Right hindlimb (tissue), 1 donor: ENCODE results near the gene FGF7.
"Not testable (repeated sequence)": the region's sequence is repeated elsewhere in the genome, so short reads cannot be mapped to it uniquely, and the experiment has no call there.

Experiments
- DNase-seq: peaks from one replicate; pipeline ENCODE4 v3.0.0-alpha.2; 2018

Gene FGF7

GRCh38 chr15:49423021-49423420, at the start of gene FGF7:
Gene FGF7, plus strand, starts transcription at chr15:49423242. Its CDS starts 1,056 bp downstream, at chr15:49424298.
- DNase-seq = peak; percentile 48

GRCh38 chr15:49379996-49380395, 43.0 kb upstream of the FGF7 start:
- DNase-seq = no peak

- DNase-seq = no peak
Observed at GRCh38 chr15:49380912-49381311, 42.1 kb upstream of the FGF7 start.

- no peak for DNase-seq
Observed at GRCh38 chr15:49382394-49382793, 40.6 kb upstream of the FGF7 start.

- DNase-seq = no peak
Observed at GRCh38 chr15:49383266-49383665, 39.8 kb upstream of the FGF7 start.

GRCh38 chr15:49387471-49387870, 35.6 kb upstream of the FGF7 start:
- no peak for DNase-seq

- DNase-seq = not testable (repeated sequence)
Observed at GRCh38 chr15:49402515-49403296, 20.3 kb upstream of the FGF7 start.

GRCh38 chr15:49406352-49407118, 16.5 kb upstream of the FGF7 start:
- no peak for DNase-seq

- no peak for DNase-seq
Observed at GRCh38 chr15:49410641-49411040, 12.4 kb upstream of the FGF7 start.

GRCh38 chr15:49412797-49413196, 10.2 kb upstream of the FGF7 start:
- peak; percentile 28 for DNase-seq

- no peak for DNase-seq
Observed at GRCh38 chr15:49415149-49415548, 7.9 kb upstream of the FGF7 start.

GRCh38 chr15:49415638-49416037, 7.4 kb upstream of the FGF7 start:
- DNase-seq = no peak

GRCh38 chr15:49418811-49419210, 4.2 kb upstream of the FGF7 start:
- no peak for DNase-seq

GRCh38 chr15:49421991-49422390, 1.1 kb upstream of the FGF7 start:
- DNase-seq = peak; percentile 46

- peak; percentile 21 for DNase-seq
Observed at GRCh38 chr15:49423901-49424550, 984 bp downstream of the FGF7 start.

GRCh38 chr15:49424954-49425353, 1.9 kb downstream of the FGF7 start:
- DNase-seq = no peak

GRCh38 chr15:49427372-49427771, 4.3 kb downstream of the FGF7 start:
- no peak for DNase-seq

GRCh38 chr15:49428409-49429095, 5.5 kb downstream of the FGF7 start:
- no peak for DNase-seq

- no peak for DNase-seq
Observed at GRCh38 chr15:49430046-49430445, 7.0 kb downstream of the FGF7 start.

GRCh38 chr15:49435174-49435573, 12.1 kb downstream of the FGF7 start:
- no peak for DNase-seq

- no peak for DNase-seq
Observed at GRCh38 chr15:49436751-49437150, 13.7 kb downstream of the FGF7 start.

GRCh38 chr15:49438962-49439631, 16.1 kb downstream of the FGF7 start:
- peak; percentile 41 for DNase-seq
